MCF 10A (cell line): Measurements from ENCODE around the gene PCBD2. TPM values are rescaled to one million over a fixed set of nuclear protein-coding genes. Genes with fewer than 3 reads are reported as not detected.
"Not testable (repeated sequence)": the region's sequence is repeated elsewhere in the genome, so short reads cannot be mapped to it uniquely, and the experiment has no call there.

Experiments used
- BruUV-seq: library from RNA; stranded (reverse); fragments of 400-500 nt; replicated peaks from 2 replicates; lab custom pipeline; 2021; lab: Mats Ljungman, UMichigan
- CTCF ChIA-PET: fragments of 300-600 bp; sonication (Branson Sonifier 250); formaldehyde crosslinking; extraction: SDS; loops from one replicate; lab custom pipeline; 2021; ENCODE audit warnings: antibody characterized with exemption, inconsistent platforms; lab: Yijun Ruan, JAX
- POLR2A ChIA-PET: fragments of 300-600, 350-650 bp; sonication (Branson Sonifier 250); formaldehyde crosslinking; extraction: SDS; loops from one replicate; lab custom pipeline; 2020; ENCODE audit warnings: antibody characterized with exemption, inconsistent platforms; lab: Yijun Ruan, JAX
- DNase-seq: peaks from one replicate; pipeline ENCODE4 v3.0.0-alpha.2; 2018; ENCODE audit not compliant: unreplicated experiment
- H3K27ac Mint-ChIP-seq: one replicate; pipeline ENCODE4 v1.8.0; 2022; ENCODE audit warnings: mild to moderate bottlenecking, low read depth, mixed read lengths; ENCODE audit not compliant: unreplicated experiment
- H3K27me3 Mint-ChIP-seq: one replicate; pipeline ENCODE4 v1.8.0; 2022; ENCODE audit warnings: mixed read lengths; ENCODE audit not compliant: insufficient read depth, unreplicated experiment
- H3K36me3 Mint-ChIP-seq: one replicate; pipeline ENCODE4 v1.8.0; 2022; ENCODE audit warnings: mild to moderate bottlenecking, moderate library complexity, mixed read lengths; ENCODE audit not compliant: insufficient read depth, unreplicated experiment
- H3K4me1 Mint-ChIP-seq: one replicate; pipeline ENCODE4 v1.8.0; 2022; ENCODE audit warnings: mixed read lengths; ENCODE audit not compliant: insufficient read depth, unreplicated experiment
- H3K4me3 Mint-ChIP-seq: one replicate; pipeline ENCODE4 v1.8.0; 2022; ENCODE audit warnings: mild to moderate bottlenecking, moderate library complexity, mixed read lengths; ENCODE audit not compliant: unreplicated experiment
- H3K9me3 Mint-ChIP-seq: one replicate; pipeline ENCODE4 v1.8.0; 2022; ENCODE audit warnings: mixed read lengths; ENCODE audit not compliant: unreplicated experiment
- intact Hi-C: fragments of 100-400 bp; cut with micrococcal nuclease; formaldehyde crosslinking; loops from 2 replicates; pipeline ENCODE4 v1.14.1; 2022
- total RNA-seq: library from RNA; stranded (reverse); gene quantifications from 2 replicates; pipeline ENCODE4 v1.2.3, GENCODE V29; 2022
- TF ChIP-seq, protein P1 (sequence below): fragments of 200-600 bp; IDR thresholded peaks from one replicate; pipeline ENCODE4 v1.8.0; 2022; ENCODE audit warnings: antibody characterized with exemption, mild to moderate bottlenecking; ENCODE audit not compliant: unreplicated experiment

PCBD2 gene
- total RNA-seq, 1 experiment from 2014 or later = 27.3 TPM

DNA sequence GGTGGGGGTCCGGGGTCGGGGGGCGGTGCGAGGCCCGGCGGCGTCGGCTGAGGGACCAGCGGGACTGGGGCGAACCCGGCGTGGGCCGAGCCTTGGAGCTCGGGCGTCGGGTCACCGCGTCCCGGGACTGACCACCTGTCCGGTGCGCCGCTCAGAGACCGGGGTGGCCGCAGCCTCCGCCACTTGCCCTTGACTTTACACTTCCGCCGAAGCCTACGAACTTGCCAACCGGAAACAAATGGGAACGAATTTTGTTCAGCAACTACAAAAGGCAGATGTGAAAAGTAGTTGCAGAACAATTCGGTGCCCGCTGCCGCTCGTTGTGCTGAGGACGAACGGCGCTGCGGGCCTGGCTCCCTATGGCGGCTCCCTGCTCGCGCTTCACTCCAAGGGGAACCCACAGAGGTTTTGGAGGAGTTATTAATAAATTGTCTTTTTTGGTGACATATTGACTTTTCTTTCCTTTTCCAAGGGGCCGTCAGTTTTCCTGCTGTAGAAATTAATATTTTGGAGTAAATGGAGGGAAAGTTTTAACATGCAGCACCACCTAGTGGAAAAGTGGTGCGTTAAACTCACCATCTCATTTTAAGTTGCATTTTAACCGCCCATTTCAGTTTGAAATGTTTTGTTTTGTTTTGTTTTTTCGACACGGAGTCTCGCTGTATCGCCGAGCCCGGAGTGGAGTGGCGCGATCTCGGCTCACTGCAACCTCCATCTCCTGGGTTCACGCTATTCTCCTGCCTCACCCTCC lies 490 bp downstream of the PCBD2 start:
- intact Hi-C loops = loop anchor here (1.0 to 2.0 kb wide), 6 partner anchors 55 to 603 kb away; partner anchors contain the start of gene CAMLG
- BruUV-seq = TSS peak; percentile 62
- peaks cover 28% of the 10 kb centered on the region for H3K36me3 Mint-ChIP-seq
- no peaks in the 10 kb centered on the region for H3K9me3 Mint-ChIP-seq
- POLR2A ChIA-PET = interaction anchor here (0.7 to 2.5 kb wide), 26 partner anchors 9 to 729 kb away, joined by 3 to 32 read pairs (median 4); partner anchors contain the start of genes C5orf24, CAMLG, DDX46 and TXNDC15
- TF ChIP-seq, protein P1, sequence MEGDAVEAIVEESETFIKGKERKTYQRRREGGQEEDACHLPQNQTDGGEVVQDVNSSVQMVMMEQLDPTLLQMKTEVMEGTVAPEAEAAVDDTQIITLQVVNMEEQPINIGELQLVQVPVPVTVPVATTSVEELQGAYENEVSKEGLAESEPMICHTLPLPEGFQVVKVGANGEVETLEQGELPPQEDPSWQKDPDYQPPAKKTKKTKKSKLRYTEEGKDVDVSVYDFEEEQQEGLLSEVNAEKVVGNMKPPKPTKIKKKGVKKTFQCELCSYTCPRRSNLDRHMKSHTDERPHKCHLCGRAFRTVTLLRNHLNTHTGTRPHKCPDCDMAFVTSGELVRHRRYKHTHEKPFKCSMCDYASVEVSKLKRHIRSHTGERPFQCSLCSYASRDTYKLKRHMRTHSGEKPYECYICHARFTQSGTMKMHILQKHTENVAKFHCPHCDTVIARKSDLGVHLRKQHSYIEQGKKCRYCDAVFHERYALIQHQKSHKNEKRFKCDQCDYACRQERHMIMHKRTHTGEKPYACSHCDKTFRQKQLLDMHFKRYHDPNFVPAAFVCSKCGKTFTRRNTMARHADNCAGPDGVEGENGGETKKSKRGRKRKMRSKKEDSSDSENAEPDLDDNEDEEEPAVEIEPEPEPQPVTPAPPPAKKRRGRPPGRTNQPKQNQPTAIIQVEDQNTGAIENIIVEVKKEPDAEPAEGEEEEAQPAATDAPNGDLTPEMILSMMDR = peak; percentile 91
- no peaks in the 10 kb centered on the region for H3K27me3 Mint-ChIP-seq
- peak; percentile 85 for DNase-seq
- peak overlapping the region; percentile 94 for H3K27ac Mint-ChIP-seq
- H3K4me3 Mint-ChIP-seq = peak overlapping the region; percentile 96
- CTCF ChIA-PET = interaction anchor here (0.6 to 3.9 kb wide), 58 partner anchors 9 to 602 kb away, joined by 3 to 30 read pairs (median 4); partner anchors contain the start of genes C5orf24 and TXNDC15
- no peaks in the 10 kb centered on the region for H3K4me1 Mint-ChIP-seq

DNA sequence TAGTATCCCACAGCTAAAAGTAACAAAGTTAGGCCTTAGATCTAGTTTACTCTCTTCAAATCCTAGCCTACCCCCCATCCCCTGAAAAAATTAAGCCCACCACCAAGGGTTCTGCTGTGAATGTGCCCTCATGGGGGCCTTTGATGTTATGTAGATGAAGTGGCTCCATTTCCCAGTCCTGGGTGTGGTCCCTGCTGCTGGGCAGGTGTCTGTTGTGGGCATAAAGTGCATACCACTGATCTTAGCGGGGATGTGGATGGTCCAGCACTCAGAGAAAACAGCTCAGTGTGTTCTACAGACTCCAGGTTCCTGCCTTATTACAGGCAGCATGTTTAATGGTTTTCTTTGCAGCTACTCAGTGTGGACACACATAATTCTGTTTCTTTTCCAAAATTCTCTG lies 1.9 kb downstream of the PCBD2 start:
- no TSS peak for BruUV-seq
- TF ChIP-seq, protein P1 = no peak
- H3K9me3 Mint-ChIP-seq = no peaks in the 10 kb centered on the region
- H3K4me1 Mint-ChIP-seq = peaks cover 4% of the 10 kb centered on the region
- intact Hi-C loops = no loop called here
- ChIA-PET POLR2A (interaction anchor here (0.7 to 1.1 kb wide), 4 partner anchors 10 to 305 kb away, joined by 3 to 5 read pairs (median 4); no protein-coding TSS in a partner anchor), CTCF (interaction anchor here (0.5 to 3.9 kb wide), 11 partner anchors 11 to 284 kb away, joined by 3 to 22 read pairs (median 4); no protein-coding TSS in a partner anchor)
- H3K27me3 Mint-ChIP-seq = no peaks in the 10 kb centered on the region
- peak overlapping the region; percentile 96 for H3K4me3 Mint-ChIP-seq
- H3K27ac Mint-ChIP-seq = peak overlapping the region; percentile 94
- peaks cover 35% of the 10 kb centered on the region for H3K36me3 Mint-ChIP-seq
- no peak for DNase-seq

DNA sequence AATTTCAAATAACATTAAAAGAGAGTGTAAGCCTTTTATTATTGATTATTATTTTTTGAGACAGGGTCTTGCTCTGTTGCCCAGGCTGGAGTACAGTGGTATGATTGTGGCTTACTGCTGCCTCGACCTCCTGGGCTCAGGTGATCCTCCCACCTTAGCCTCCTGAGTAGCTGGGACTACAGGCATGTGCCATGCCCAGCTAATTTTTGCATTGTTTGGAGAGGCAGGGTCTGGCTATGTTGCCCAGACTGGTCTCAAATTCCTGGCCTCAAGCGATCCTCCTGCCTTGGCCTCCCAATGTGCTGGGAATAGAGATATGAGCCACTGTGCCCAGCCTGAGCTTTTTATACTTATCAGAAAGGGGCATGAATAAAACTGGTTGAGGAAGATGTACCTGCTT lies 5.8 kb downstream of the PCBD2 start:
- ChIA-PET CTCF (interaction anchor here (1.1 kb wide), 1 partner anchor 9 kb away, joined by 7 read pairs; no protein-coding TSS in a partner anchor), POLR2A (interaction anchor here (1.0 to 1.4 kb wide), 2 partner anchors 64 to 123 kb away, joined by 3 read pairs; no protein-coding TSS in a partner anchor)
- intact Hi-C loops, H3K27me3 Mint-ChIP-seq, H3K27ac Mint-ChIP-seq, BruUV-seq, H3K4me3 Mint-ChIP-seq, DNase-seq, H3K4me1 Mint-ChIP-seq, H3K9me3 Mint-ChIP-seq: not testable (repeated sequence)
- H3K36me3 Mint-ChIP-seq = peaks cover 34% of the 10 kb centered on the region

DNA sequence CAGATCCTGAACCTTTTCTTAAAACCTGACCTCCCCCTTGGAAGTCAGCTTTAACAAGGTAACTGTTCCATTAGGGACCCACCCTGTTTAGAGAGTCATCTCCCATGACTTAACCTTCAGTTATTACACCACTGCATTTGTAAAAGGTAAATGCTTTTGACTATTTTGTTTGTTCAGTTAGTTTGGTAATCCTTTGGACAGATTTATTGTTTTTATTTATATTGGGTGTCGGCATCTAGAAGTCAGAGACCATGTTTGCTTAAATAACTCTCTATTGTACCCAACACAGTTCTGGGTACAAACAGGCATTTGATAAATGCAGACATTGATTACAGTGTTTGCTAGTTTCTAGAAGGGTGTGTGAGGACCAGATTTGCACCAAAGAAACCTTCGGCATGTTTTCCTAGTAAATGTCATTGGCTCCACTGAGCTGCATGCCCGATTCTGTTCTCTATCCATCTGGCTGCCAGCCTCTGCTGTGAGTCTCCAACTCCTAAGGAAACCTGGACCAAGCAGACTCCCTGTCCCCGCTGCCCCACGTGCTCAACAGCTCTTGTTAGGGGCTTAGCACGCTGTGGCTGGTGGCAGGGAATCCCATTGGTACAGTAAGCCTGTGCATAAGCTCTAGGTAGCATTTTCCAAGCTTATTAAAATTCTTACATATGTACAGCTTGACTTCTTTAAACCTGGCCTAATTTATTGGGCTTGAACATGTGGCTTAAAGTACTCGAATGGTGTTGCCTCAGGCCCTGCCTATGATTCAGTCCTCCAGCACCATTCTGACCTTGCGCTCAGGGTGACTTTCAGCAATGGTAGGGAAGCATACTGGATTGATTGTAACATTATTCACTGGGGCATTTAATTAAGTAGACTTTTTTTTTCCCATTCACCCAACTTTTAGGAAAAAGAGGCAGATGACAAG lies 6.6 kb downstream of the PCBD2 start:
- ChIA-PET POLR2A (no interaction called here), CTCF (interaction anchor here (0.8 kb wide), 1 partner anchor 605 kb away, joined by 3 read pairs; no protein-coding TSS in a partner anchor)
- Mint-ChIP-seq H3K27ac (no peak overlapping the region), H3K4me1 (peaks cover 4% of the 10 kb centered on the region), H3K9me3 (no peaks in the 10 kb centered on the region), H3K36me3 (peaks cover 34% of the 10 kb centered on the region), H3K4me3 (no peak overlapping the region), H3K27me3 (no peaks in the 10 kb centered on the region)
- TF ChIP-seq, protein P1 = no peak
- intact Hi-C loops = no loop called here
- BruUV-seq = no TSS peak
- no peak for DNase-seq
